HG03432 (cell line): Measurements from ENCODE around the gene TDRD1.

ENCODE experiments used
- ATAC-seq: cut with Tn5 transposase; IDR thresholded peaks from one replicate; pipeline ENCODE4 v1.9.1; 2021; ENCODE audit warnings: mild to moderate bottlenecking, moderate library complexity; ENCODE audit not compliant: unreplicated experiment

Gene TDRD1

GRCh38 chr10:114174695-114175188 lies 4.4 kb upstream of the TDRD1 start:
- ATAC-seq, result no peak

- no peak for ATAC-seq
Measured at GRCh38 chr10:114175667-114176066, 3.5 kb upstream of the TDRD1 start.

DNA sequence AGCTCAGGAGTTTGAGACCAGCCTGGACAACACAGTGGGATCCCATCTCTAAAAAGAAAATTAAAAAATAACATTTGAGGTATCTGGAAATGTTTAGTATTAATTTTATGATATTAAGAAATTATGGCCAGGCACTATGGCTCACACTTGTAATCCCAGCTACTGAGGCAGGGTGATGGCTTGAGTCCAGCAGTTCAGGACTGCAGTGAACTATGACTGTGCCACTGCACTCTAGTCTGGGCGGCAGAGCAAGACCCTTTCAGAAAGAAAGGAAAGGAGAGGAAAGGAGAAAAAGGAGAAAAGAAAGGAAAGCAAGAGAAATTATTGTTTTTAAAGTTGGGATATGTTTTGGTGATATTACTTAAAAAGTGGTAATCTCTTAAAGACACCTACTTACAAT lies 2.6 kb upstream of the TDRD1 start:
- no peak for ATAC-seq

GRCh38 chr10:114179747-114180146 lies 594 bp downstream of the TDRD1 start:
- ATAC-seq, result no peak

DNA sequence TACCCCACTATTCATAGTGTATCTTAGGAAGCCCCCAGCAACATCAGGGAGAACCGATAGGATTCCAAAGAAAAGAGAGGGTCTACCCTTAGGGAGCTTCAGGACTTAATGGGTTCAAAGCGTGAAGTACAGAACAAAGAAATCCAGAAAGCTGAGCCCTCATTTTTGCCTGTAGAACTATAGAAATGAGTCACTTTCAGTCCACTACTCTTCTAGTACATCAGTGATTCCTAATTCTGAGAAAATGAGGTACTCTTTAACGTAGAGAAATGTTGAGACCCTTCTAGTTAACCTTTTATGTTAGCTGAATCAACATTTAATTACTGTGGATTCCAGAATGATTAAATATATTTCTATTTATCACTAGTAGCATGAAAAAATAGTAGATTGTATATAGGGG lies 1.8 kb downstream of the TDRD1 start:
- ATAC-seq, result no peak

GRCh38 chr10:114181971-114182370 lies 2.8 kb downstream of the TDRD1 start:
- no peak for ATAC-seq

GRCh38 chr10:114183563-114183962 lies 4.4 kb downstream of the TDRD1 start:
- no peak for ATAC-seq

GRCh38 chr10:114184276-114184675 lies 5.1 kb downstream of the TDRD1 start:
- ATAC-seq, result no peak

- peak; percentile 55 for ATAC-seq
Measured at GRCh38 chr10:114188001-114188400, 8.8 kb downstream of the TDRD1 start.

GRCh38 chr10:114188900-114189299 lies 9.7 kb downstream of the TDRD1 start:
- no peak for ATAC-seq

DNA sequence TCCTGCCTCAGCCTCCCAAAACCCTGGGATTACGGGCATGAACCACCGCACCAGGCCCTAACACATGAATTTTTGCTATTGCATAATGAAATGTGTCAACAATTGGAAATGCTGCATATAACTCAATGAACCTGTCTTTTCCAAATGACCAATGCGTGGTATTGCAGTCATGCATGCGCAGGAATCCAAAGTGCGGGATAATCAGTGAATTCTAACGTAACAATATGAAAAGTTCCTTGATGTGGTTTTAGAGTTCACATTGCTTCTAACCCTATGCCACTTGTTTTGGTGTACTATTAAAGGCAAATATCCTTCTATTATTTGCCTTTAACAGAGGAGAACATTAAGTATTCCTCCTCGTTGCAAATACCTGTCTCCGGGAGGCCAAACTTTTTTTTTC lies 10.5 kb downstream of the TDRD1 start:
- ATAC-seq, result no peak

- peak; percentile 96 for ATAC-seq
Measured at GRCh38 chr10:114195079-114195478, 15.9 kb downstream of the TDRD1 start.

GRCh38 chr10:114199239-114199638 lies 20.1 kb downstream of the TDRD1 start:
- ATAC-seq, result no peak

DNA sequence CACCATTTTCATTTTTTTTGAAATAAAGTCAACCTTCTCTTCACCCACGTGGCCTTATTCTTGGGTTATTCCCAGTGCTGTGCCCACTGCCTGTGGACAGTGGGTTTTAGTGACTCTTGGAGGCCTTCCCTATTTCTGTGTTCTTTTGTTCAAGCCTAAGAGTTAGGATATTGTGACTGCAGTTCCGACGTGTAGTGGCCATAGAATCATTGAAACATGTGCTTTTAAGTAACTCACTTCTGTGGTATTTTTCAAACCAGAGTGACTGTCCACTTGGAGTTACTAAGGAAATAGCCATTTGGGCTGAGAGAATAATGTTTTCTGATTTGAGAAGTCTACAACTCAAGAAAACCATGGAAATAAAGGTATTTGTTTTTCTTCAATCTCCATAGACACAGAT lies 23.7 kb downstream of the TDRD1 start:
- no peak for ATAC-seq

DNA sequence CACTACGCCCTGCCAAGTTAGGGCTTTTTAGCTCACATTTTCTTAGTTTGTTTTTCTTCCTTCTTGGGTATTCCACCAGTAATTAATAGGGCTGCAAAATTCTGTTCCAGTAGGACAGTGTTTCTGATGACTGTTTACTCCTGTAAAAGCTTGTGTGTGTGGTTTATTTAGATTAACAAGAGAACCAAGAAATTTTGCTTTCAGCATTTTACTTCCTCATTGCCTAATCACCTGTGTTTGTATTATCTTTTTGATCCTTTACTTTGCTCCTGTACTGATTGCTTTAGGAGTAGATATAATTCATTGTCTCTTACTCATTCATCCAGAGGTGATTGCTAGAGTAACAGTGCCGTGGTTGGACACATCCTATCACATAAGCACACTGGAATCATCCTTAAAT lies 27.7 kb downstream of the TDRD1 start:
- no peak for ATAC-seq

DNA sequence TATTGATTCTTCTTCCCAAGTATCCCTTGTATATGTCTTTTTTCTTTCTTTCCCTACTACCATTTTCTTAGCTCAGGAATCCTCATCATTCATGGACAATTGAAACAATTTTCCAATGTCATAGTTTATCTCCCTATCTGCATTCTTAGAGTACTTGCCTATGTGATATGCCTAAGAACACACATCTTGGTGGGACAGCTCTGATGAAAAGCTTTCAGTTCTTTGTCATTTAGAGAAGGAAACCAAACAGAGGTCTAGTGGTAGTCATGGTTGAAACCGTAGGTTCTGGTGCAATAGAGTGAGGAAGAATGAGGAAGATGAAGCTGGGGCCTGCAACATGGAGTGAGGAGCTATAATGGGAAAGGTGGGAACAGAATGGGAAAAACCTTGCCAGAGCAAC lies 28.2 kb downstream of the TDRD1 start:
- no peak for ATAC-seq

DNA sequence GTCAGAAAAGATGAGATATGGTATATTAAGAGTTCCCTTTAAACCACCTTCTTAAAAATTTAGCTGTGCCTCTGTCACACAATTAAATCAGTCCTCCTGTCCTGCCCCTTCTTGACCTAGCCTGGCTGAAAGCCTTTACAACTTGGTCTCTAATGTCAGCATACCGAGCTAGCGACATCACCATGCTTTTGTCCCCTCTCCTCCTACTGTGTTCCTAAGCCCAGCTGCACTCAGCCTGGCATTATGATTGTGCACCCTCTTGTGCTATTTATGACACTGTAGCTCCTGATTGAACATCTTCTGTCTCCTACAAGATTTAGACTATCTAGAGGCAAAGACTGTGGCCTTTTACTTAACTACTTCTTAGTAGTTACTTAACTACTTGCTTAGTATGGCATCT lies 29.2 kb downstream of the TDRD1 start:
- ATAC-seq, result no peak

- ATAC-seq, result no peak
Measured at GRCh38 chr10:114212153-114212552, 33.0 kb downstream of the TDRD1 start.

- no peak for ATAC-seq
Measured at GRCh38 chr10:114215033-114215432, 35.9 kb downstream of the TDRD1 start.

DNA sequence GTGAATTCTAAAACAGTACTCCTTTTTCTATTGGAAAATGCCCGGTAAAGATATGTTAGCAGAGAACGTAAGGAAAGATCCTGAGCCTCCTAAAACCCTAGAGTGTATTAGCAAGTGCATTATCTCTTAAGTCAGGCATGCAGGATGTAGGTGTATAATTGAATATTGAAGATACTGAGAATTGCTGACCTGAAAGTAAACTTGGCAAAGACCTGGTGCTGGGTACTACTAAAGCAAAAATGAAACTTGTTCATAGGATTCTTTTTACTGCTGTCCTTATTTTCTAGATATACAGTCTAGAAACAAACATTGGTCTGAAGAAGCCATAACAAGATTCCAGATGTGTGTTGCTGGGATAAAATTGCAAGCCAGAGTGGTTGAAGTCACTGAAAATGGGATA lies 41.1 kb downstream of the TDRD1 start:
- ATAC-seq, result no peak

GRCh38 chr10:114221235-114221634 lies 42.1 kb downstream of the TDRD1 start:
- no peak for ATAC-seq

- ATAC-seq, result no peak
Measured at GRCh38 chr10:114223066-114223465, 43.9 kb downstream of the TDRD1 start.

DNA sequence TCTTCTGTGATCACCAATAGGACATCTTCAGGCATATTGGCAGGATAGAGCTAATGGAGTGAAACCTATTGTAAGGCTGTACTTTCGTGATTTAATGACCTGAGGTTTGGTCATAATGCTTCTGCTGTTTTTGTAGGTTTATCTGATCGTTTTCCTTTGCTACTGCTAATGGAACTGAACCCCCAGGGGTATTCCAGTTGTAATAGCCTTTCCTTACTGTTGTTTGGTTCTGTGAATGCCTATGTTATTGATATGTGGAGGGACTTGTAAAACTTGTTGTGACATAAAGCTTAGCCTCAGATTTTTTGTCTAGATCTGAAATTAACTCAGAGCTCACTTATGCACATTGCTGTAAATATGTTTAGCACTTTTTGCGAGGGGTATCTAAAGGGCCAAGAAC lies 49.0 kb downstream of the TDRD1 start:
- ATAC-seq, result no peak
